GM21528 (cell line): ENCODE data around the gene TRIM52.

ENCODE experiments used
- ATAC-seq: cut with Tn5 transposase; IDR thresholded peaks from one replicate; pipeline ENCODE4 v1.9.1; 2021; ENCODE audit warnings: mild to moderate bottlenecking, moderate library complexity; ENCODE audit not compliant: unreplicated experiment, low FRiP score

TRIM52 gene

GRCh38 chr5:181234455-181235306 is 26.3 kb downstream of the TRIM52 start:
- ATAC-seq = no peak

- no peak for ATAC-seq
Measured at GRCh38 chr5:181233801-181234454, 27.0 kb downstream of the TRIM52 start.

DNA sequence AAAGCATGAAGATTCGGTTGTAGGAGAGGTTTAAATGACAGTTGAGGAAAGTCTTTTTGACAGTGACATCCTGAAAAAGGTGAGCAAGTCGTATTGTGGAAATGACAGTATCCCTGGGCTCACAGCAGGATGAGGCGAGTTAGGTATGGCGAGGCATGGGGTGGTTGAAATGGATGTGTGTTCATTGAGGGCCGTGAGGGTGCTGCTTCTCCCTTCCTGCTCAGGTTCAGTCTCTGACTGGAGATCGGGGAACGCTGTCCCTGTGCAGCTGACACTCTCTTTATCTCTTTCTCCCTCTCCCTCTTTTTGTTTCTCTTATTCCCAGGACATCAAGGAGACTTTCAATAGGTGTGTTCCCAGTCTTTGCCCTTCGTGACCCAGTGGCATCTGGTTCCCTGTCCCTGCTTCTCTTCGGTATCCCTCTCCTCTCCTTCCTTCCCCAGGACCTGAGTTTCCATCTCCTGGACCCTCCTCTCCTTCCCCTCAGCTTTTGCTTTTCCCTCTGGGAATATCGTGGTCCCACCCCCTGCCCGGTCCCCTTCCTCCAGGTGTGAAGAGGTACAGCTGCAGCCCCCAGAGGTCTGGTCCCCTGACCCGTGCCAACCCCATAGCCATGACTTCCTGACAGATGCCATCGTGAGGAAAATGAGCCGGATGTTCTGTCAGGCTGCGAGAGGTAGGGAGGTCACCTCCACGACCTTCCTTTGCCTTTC is 27.7 kb downstream of the TRIM52 start:
- no peak for ATAC-seq

GRCh38 chr5:181232593-181232992 is 28.4 kb downstream of the TRIM52 start:
- no peak for ATAC-seq

DNA sequence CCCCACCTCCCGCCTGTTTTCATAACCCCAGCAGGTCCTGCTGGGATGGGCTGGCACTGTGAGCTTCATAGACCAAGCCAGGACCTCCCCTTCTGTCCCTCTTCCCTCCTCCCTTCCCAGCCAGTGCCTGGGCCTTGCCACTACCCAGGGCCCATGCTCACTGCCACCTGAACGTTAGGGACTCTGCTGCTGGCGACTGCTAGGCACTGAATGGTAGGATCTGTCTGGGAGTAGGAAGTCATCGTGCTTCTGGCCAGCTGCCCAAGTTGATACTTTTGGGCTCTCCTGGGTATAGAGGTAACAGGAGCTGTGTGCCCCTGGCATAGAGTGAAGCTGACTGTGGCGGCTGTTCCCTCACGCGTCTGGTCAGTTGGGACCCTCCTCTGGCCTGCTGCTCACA is 29.5 kb downstream of the TRIM52 start:
- ATAC-seq = no peak

- ATAC-seq = no peak
Measured at GRCh38 chr5:181230551-181230950, 30.4 kb downstream of the TRIM52 start.

- no peak for ATAC-seq
Measured at GRCh38 chr5:181229996-181230395, 30.9 kb downstream of the TRIM52 start.

- ATAC-seq = no peak
Measured at GRCh38 chr5:181224390-181225229, 36.3 kb downstream of the TRIM52 start.

- peak; percentile 2 for ATAC-seq
Measured at GRCh38 chr5:181223729-181224389, 37.1 kb downstream of the TRIM52 start.

GRCh38 chr5:181223058-181223728 is 37.8 kb downstream of the TRIM52 start, which contains the start of gene TRIM41:
Gene TRIM41, plus strand, starts transcription at chr5:181223281. Its CDS starts 719 bp downstream, at chr5:181224000.
- peak; percentile 74 for ATAC-seq

- ATAC-seq = no peak
Measured at GRCh38 chr5:181222630-181223057, 38.3 kb downstream of the TRIM52 start.

DNA sequence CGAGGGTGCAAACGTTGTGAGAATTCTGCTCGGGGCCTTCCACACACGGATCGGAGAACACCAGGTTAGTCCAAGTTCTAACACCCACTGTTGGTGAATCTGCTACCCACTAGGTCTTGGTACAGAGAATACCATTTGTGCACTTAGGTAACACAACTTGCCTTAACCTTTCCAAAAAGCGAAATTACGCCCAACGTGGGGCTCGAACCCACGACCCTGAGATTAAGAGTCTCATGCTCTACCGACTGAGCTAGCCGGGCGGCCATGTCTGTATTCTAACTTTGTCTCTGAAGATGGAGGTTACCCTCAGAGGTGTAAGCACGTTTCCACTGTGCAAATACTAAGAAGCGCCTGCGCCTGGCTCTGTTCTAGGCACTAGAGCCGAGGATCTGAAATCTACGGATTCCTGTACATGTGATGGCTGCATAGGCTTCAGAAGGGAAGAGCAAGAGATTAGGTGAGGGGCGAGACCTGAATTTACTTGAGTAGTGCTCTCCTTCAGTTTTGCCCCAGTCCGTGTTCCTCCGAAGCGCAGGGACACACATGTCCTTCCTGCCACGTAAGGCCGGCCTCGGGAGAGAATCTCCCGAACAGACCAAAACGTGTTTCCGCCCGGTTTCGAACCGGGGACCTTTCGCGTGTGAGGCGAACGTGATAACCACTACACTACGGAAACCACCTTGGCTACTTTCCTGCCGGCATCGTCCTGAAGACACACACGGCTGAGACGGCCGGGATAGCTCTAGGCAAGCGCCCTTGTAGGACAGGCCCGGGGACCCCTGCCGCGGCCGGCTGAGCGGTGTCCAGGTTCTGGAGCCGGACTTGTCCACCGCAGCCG is 38.9 kb downstream of the TRIM52 start:
- ATAC-seq = peak; percentile 26

DNA sequence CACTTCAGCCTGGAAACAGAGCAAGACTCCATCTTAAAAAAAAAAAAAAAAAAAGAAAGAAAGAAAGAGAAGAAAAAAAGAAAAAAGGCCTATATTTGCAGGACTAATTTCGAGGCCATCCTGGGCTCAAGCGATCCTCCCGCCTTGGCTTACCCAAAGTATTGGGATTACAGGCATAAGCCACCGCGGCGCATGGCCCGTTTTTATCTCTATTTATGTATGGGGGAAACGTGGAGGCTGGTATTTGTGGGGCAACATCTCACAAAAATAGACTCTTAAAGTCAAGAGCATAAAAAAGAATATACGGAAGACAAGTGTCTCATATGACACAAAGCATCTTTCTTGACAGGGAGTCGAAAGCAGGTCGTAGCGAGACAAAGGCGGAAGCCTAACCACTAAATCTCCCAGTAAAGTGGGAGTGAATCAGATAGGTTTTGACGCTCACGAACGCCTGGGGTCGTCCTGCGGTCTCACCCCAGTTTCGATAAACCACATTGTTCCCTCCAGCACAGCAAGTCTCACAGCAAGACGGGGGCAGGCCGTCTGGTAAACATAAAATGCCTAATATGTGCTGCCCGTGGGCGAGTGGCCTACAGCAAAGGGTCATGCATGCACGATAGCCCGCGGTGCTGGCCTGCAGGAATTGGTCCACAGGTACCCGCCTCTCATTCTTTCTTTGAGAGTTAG is 39.7 kb downstream of the TRIM52 start:
- no peak for ATAC-seq

DNA sequence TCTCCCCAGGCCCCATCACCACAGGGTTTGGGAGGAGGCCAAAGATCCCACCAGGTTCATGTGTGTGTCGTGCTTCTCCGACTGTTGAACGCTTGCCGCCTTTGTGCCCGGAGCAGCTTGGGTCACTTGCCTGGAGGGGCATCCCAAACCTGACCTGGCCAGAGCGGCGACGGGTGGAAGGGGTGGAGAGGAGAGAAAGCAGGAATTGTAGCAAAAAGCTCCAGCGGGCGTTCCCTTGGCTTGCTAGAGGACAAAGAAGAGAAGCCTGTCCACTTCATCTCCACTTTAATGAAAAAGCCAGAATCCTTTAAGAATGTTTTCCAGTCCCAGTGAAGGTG is 40.8 kb downstream of the TRIM52 start:
- ATAC-seq = no peak

- no peak for ATAC-seq
Measured at GRCh38 chr5:181219262-181220177, 41.4 kb downstream of the TRIM52 start.

DNA sequence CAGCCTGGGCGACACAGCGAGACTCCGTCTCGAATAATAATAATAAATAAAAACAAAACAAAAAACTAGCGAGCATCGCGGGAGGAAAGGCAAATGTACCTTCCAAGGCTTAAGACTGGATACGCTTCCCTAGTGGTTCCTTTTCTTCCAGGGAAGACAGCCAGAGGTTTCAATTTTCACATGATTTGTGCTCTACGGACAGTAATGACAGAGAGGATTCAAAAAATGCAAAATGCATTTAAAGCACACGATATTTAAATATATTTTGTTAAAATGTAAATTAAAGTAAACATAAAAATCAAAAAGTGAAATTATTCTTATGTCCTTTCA is 42.2 kb downstream of the TRIM52 start:
- no peak for ATAC-seq

- peak; percentile 9 for ATAC-seq
Measured at GRCh38 chr5:181217803-181218062, 43.2 kb downstream of the TRIM52 start.
